Subcutaneous adipose tissue (tissue), 4 donors: ENCODE measurements around the gene TRPC1. TPM values are rescaled to one million over a fixed set of nuclear protein-coding genes. Genes with fewer than 3 reads are reported as not detected.

Source experiments
- total RNA-seq, 4 donors: library from RNA; depleted of rRNA; stranded (reverse); fragments of >200 nt; gene quantifications; one replicate each; pipeline ENCODE4 v1.1.0, GENCODE V29; 2016
- TF ChIP-seq, protein P1 (sequence below): fragments of 450-650 bp; IDR thresholded peaks from one replicate; pipeline ENCODE4 v1.5.1; 2016; ENCODE audit warnings: low read depth, mild to moderate bottlenecking, control low read depth, antibody characterized with exemption, moderate library complexity

Gene TRPC1
- 10 to 100 TPM in 3 of 4 donors, 1 to 10 TPM in 1; 8.3 to 16.5 (median 13.3) TPM for total RNA-seq

DNA sequence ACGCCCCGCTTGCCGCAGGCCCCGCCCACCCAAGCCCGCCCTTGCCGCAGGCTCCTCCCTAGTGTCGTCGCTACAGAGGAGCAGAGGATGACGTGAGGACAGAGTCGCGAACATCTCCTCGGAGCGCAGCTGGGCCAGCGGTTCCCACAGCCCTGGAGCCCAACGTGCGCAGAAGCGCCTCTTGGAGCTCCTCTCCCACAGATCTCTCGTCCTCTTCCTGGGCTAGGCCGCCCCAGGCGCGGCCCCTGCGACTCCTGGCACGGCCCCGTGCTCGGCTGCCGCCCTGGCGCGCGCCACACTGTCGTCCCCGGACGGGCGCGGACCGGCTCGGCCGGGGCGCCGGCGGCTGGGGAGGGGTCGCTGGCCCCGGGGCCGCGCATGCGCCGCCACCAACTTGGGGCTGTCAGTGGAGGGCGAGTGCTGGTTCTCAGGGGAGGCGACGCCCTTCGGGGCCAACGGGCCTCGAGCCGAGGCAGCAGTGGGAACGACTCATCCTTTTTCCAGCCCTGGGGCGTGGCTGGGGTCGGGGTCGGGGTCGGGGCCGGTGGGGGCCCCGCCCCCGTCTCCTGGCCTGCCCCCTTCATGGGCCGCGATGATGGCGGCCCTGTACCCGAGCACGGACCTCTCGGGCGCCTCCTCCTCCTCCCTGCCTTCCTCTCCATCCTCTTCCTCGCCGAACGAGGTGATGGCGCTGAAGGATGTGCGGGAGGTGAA is at the start of gene TRPC1:
TRPC1 (plus strand) TSS at position 67 of the 714 bp plus-strand sequence; CDS start at position 593, 526 bp downstream.
- TF ChIP-seq, protein P1, sequence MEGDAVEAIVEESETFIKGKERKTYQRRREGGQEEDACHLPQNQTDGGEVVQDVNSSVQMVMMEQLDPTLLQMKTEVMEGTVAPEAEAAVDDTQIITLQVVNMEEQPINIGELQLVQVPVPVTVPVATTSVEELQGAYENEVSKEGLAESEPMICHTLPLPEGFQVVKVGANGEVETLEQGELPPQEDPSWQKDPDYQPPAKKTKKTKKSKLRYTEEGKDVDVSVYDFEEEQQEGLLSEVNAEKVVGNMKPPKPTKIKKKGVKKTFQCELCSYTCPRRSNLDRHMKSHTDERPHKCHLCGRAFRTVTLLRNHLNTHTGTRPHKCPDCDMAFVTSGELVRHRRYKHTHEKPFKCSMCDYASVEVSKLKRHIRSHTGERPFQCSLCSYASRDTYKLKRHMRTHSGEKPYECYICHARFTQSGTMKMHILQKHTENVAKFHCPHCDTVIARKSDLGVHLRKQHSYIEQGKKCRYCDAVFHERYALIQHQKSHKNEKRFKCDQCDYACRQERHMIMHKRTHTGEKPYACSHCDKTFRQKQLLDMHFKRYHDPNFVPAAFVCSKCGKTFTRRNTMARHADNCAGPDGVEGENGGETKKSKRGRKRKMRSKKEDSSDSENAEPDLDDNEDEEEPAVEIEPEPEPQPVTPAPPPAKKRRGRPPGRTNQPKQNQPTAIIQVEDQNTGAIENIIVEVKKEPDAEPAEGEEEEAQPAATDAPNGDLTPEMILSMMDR: no peak

DNA sequence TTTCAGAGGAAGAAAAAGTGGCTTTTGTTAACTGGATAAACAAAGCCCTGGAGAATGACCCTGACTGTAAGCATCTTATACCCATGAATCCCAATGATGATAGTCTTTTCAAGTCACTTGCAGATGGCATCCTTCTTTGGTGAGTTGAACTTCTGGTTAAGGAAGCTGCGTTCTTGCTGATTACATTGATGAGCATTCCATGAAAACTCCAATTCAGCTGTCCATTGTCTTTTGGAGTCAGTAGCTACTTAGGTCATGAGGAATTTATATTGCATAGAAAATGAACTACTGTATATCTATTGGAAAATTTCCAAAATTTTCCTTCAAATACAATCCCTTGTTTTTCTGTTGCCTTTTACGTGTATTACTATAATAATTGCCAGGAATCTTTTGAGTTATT is 47.7 kb upstream of the TRPC1 start:
- TF ChIP-seq, protein P1: no peak

DNA sequence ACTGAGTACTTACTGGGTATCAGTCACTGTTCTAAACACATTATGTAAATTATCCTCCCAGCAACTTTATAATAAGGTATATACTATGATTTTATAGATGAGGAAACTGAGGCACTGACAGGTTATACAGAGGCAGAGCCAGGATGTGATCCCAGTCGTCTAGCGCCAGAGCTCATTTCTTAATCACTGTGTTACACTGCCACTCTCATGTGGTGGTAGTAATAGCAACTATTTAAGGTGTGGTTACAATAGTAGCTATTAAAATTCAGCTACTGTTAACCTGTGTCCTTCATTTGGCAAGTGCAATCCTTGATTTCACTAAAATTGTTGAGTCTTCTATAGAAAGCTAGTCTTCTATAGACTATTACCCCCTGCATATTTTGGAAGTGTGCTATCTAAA is 43.1 kb upstream of the TRPC1 start:
- TF ChIP-seq, protein P1: no peak

DNA sequence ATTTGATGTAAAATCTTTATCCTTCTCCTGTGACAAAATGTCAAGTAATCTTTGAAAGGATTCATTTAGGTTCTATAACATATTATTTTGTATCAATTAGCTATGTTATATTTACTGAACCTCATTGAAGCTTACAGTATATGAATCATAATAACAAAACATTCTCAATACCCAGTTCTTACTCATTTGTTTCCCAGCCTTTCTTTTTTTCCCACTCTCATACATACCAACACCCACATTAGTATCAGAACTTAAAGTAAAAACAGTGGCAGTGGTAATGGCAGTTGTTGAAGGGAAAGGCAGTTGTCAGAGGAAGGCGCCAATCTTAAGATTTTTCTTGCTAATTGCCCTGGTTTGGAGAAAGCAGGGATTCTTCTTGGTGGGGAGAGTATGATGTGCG is 33.2 kb upstream of the TRPC1 start:
- TF ChIP-seq, protein P1: no peak

DNA sequence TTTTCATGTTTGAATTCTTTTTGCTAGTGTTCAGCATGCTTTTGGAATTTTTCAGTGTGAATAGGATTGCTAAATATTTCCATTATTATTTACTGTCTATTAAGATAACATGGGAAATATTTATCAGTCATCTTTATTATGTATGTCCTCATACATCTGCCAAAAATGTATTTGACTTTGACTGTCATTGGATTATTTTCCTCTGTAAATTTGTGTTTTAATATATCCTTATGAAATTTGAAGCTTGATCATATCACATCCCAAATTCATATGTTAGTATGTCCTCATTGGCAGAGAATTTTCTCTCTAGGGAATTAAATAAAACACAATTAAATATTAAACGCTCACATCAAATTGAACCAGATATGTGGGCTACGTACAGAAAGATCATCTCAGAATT is 32.3 kb upstream of the TRPC1 start:
- TF ChIP-seq, protein P1: no peak

DNA sequence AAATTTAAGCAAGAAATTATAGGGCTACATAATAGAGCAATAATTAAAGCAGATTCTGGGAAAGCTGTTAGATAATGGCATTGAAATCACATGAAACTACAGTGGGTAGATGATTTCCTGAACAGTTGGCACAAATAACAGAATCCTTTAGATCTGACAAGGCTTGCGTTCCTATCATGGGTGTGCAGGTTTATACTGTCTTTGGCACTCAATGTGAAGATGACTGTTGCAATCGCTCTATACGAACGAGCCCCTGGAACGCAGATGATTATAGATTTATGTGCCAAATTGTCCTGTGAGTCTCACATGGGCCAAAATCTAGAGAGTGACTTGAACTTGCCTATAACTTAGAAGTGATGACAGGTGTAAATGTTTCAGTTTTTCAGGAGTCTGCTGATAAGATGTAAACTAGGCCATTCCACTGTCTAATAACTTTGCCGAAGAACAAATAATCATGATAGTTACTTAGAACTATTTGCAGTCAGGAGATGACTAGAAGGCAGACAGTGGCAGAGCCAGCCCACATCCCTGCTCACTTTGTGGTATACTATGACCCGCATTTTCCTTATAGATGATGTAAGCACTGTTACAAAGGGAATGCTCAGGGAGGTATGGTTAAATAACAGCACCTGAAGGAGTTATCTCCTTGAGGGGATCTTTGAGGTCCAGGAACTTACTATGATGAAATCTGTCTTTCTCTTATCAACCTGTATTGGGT is 30.5 kb upstream of the TRPC1 start:
- TF ChIP-seq, protein P1: no peak

DNA sequence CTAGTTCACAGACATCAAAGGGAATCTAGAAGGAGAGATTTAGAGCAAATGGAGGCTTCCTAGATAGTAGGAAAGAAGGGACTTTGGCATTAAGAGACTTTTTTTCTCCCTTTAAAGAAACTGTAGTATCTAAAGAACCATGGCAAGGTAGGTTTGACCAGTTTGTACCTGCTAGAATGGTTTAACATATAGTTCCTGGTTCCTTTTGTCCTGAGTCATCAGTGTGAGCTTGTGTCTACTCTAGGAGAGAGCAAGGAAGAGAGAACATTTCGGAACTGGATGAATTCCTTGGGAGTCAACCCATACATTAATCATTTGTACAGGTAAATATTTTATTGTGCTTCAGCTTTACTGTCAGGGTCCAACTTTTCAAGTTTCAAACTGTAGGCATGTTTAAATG is 29.6 kb upstream of the TRPC1 start:
- TF ChIP-seq, protein P1: no peak
